ENCODE measurements around the gene VAC14.

DNA sequence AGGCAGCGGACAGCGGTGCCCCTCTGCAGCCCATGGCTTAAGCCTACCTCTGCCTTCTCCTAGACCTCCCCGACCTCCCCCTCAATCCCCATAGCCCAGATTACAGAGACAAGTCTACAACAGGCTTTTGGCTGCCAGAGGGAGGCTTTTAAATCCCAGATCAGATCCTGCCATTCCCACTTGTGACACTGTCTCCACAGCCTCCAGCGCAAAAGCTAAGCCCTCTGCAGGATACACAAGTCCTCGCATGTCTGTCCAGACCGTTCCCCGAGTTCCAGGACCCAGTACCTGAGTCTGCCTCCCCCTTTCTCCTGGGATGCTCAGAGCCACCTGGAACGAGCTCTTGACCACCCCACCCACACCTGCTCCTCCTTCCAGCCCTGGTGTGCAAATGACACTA lies 31.2 kb downstream of the VAC14 start:
- TF ChIP-seq, protein P1, sequence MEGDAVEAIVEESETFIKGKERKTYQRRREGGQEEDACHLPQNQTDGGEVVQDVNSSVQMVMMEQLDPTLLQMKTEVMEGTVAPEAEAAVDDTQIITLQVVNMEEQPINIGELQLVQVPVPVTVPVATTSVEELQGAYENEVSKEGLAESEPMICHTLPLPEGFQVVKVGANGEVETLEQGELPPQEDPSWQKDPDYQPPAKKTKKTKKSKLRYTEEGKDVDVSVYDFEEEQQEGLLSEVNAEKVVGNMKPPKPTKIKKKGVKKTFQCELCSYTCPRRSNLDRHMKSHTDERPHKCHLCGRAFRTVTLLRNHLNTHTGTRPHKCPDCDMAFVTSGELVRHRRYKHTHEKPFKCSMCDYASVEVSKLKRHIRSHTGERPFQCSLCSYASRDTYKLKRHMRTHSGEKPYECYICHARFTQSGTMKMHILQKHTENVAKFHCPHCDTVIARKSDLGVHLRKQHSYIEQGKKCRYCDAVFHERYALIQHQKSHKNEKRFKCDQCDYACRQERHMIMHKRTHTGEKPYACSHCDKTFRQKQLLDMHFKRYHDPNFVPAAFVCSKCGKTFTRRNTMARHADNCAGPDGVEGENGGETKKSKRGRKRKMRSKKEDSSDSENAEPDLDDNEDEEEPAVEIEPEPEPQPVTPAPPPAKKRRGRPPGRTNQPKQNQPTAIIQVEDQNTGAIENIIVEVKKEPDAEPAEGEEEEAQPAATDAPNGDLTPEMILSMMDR (IDR thresholded peaks at IDR 0.05): no peak
- TF ChIP-seq POLR2A (IDR thresholded peaks at IDR 0.05): no peak
